ENCODE data around the gene GNG7. TPM values are rescaled to one million over a fixed set of nuclear protein-coding genes. Genes with fewer than 3 reads are reported as not detected.

The GNG7 gene
- total and polyA plus RNA-seq, 10 of the 15 experiments (the other 5 are each of a cell fraction or from before 2014, with no cell fraction given): 1.9 to 13.6 (median 6.5) TPM

- no peak for TF ChIP-seq PRDM15 (CRISPR knock-in tag; IDR thresholded peaks at IDR 0.05)
- TF ChIP-seq ATF2 (IDR thresholded peaks at IDR 0.05; ENCODE audit: low read length): no peak
- TF ChIP-seq SREBF1 (IDR thresholded peaks at IDR 0.05; ENCODE audit: low read length): no peak
- TF ChIP-seq ZNF687 (IDR thresholded peaks at IDR 0.05): no peak
- no peak for TF ChIP-seq KLF5 (IDR thresholded peaks at IDR 0.05; ENCODE audit: partially characterized antibody)
- TF ChIP-seq ETV6 (conservative IDR thresholded peaks at IDR 0.05 in 1 of 2, IDR thresholded peaks at IDR 0.05 in 1 of 2; ENCODE audit: borderline replicate concordance in 1 of 2, low read depth in 1 of 2): no peak
- TF ChIP-seq FOS (IDR thresholded peaks at IDR 0.05; ENCODE audit: borderline replicate concordance, extremely low read depth, insufficient read length): no peak
- TF ChIP-seq ZZZ3 (IDR thresholded peaks at IDR 0.05; ENCODE audit: control insufficient read depth, insufficient read length, low read depth): no peak
- no peak for TF ChIP-seq TAF1 (IDR thresholded peaks at IDR 0.05; ENCODE audit: borderline replicate concordance, low read depth, low read length)
- no peak for TF ChIP-seq ZBTB33 (IDR thresholded peaks at IDR 0.05)
- TF ChIP-seq POLR2A (IDR thresholded peaks at IDR 0.05; ENCODE audit: low read depth, low read length): peak; percentile 62
- TF ChIP-seq CREB1 (IDR thresholded peaks at IDR 0.05; ENCODE audit: low read depth): no peak
- TF ChIP-seq IKZF2 (IDR thresholded peaks at IDR 0.05): peak; percentile 28 to 35; a peak in 1 of 4 replicates
- TF ChIP-seq SMC3 (IDR thresholded peaks at IDR 0.05; ENCODE audit: borderline replicate concordance, low read length): no peak
- no peak for TF ChIP-seq SKIL (IDR thresholded peaks at IDR 0.05; ENCODE audit: low read depth, poor library complexity, severe bottlenecking)
Measured at GRCh38 chr19:2461751-2462634, 240.5 kb downstream of the GNG7 start (continued).

Data from GM12878 (cell line).